HCT116 (cell line): ENCODE results near the gene IGFBP4. TPM values are rescaled to one million over a fixed set of nuclear protein-coding genes. Genes with fewer than 3 reads are reported as not detected.

Experiments used
- ATAC-seq: fragments of 200-7000 bp; cut with Tn5 transposase; 2 replicates; pipeline ENCODE4 v1.9.1; 2020; ENCODE audit warnings: mild to moderate bottlenecking, moderate library complexity
- BruUV-seq: library from RNA; stranded (reverse); fragments of 400-500 nt; replicated peaks from 2 replicates; lab custom pipeline; 2021; lab: Mats Ljungman, UMichigan
- CTCF ChIA-PET: fragments of 300-600 bp; sonication (Branson Sonifier 250); formaldehyde crosslinking; loops from one replicate; lab custom pipeline; 2021; ENCODE audit warnings: antibody characterized with exemption; lab: Charles Lee
- POLR2A ChIA-PET: fragments of 300-600, 350-600 bp; sonication (Branson Sonifier 250); formaldehyde crosslinking; loops from one replicate; lab custom pipeline; 2021; ENCODE audit warnings: antibody characterized with exemption; lab: Charles Lee
- RAD21 ChIA-PET, 2 experiments: fragments of 300-600 bp; sonication (Branson Sonifier 250); formaldehyde crosslinking; loops; one replicate each; lab custom pipeline; 2023; ENCODE audit warnings: low total read pairs in 2 of 2; ENCODE audit not compliant: uncharacterized antibody in 2 of 2, unreplicated experiment in 2 of 2, low non-redundant PET in 1 of 2; lab: Charles Lee
- DNase-seq: peaks from one replicate; pipeline ENCODE4 v3.0.0-alpha.2; 2010; ENCODE audit warnings: low read depth, low spot score
- H2AFZ ChIP-seq: fragments of 200-600 bp; shearing (Covaris generic), sonication (generic); 2 replicates; pipeline ENCODE4 v1.6.1; 2017; ENCODE audit warnings: low read depth, mixed run types, mixed read lengths, antibody characterized with exemption, low read length; ENCODE audit not compliant: poor library complexity, severe bottlenecking
- H3K27ac ChIP-seq: 2 replicates; pipeline ENCODE4 v1.5.1; 2012; ENCODE audit warnings: low read depth, low read length
- H3K27me3 ChIP-seq: fragments of 200-600 bp; sonication (generic); 2 replicates; pipeline ENCODE4 v1.6.1; 2016; ENCODE audit warnings: mixed run types, low read length, mixed read lengths; ENCODE audit not compliant: insufficient read depth
- H3K36me3 ChIP-seq, 2 experiments: fragments of 200-500 bp in 1 of 2; fragments of 200-600 bp in 1 of 2; sonication (Bioruptor generic) in 1 of 2; sonication (generic) in 1 of 2; 2 replicates each; pipeline versions ENCODE4 v1.5.1 to v1.6.1; 2014 to 2016; ENCODE audit warnings: low read length in 2 of 2, inconsistent platforms in 1 of 2, mixed read lengths in 1 of 2, mixed run types in 1 of 2; ENCODE audit not compliant: insufficient read depth in 2 of 2, control insufficient read depth in 1 of 2
- H3K4me1 ChIP-seq, 2 experiments: fragments of 200-600 bp in 1 of 2; sonication (generic) in 1 of 2; 2 replicates each; pipeline versions ENCODE4 v1.5.1 to v1.6.1; 2012 to 2017; ENCODE audit warnings: low read length in 2 of 2, inconsistent platforms in 1 of 2, mild to moderate bottlenecking in 1 of 2, mixed read lengths in 1 of 2, mixed run types in 1 of 2, moderate library complexity in 1 of 2; ENCODE audit not compliant: insufficient read depth in 2 of 2, control insufficient read depth in 1 of 2
- H3K4me2 ChIP-seq: fragments of 200-600 bp; sonication (generic); 2 replicates; pipeline ENCODE4 v1.6.1; 2017; ENCODE audit warnings: mixed run types, low read length, mixed read lengths
- H3K4me3 ChIP-seq, 2 experiments: fragments of 200-600 bp in 1 of 2; sonication (generic) in 1 of 2; replicated peaks in 1 of 2; 2 replicates each; pipeline ENCODE4 v1.5.1; 2011 to 2016; ENCODE audit warnings: low read length in 2 of 2, control low read depth in 1 of 2, low read depth in 1 of 2, mild to moderate bottlenecking in 1 of 2, mixed read lengths in 1 of 2, mixed run types in 1 of 2
- H3K79me2 ChIP-seq: fragments of 200-600 bp; sonication (generic); 2 replicates; pipeline ENCODE4 v1.6.1; 2017; ENCODE audit warnings: mild to moderate bottlenecking, mixed run types, low read length, moderate library complexity, mixed read lengths; ENCODE audit not compliant: insufficient read depth
- H3K9ac ChIP-seq: fragments of 200-600 bp; sonication (generic); 2 replicates; pipeline ENCODE4 v1.6.1; 2016; ENCODE audit warnings: low read length, mixed read lengths
- H3K9me2 ChIP-seq: fragments of 200-600 bp; sonication (generic), shearing (Covaris generic); 2 replicates; pipeline ENCODE4 v1.6.1; 2017; ENCODE audit warnings: mixed run types, mild to moderate bottlenecking, moderate library complexity; ENCODE audit not compliant: insufficient read depth
- H3K9me3 ChIP-seq, 2 experiments: fragments of 200-500 bp in 1 of 2; fragments of 200-600 bp in 1 of 2; sonication (Bioruptor generic) in 1 of 2; sonication (generic) in 1 of 2; 2 replicates each; pipeline ENCODE4 v1.6.1; 2014 to 2017; ENCODE audit warnings: low read length in 2 of 2, mixed read lengths in 2 of 2, inconsistent platforms in 1 of 2, low read depth in 1 of 2, mild to moderate bottlenecking in 1 of 2, mixed run types in 1 of 2, moderate library complexity in 1 of 2; ENCODE audit not compliant: control insufficient read depth in 1 of 2, insufficient read depth in 1 of 2
- H4K20me1 ChIP-seq: fragments of 200-600 bp; sonication (generic), shearing (Covaris generic); 2 replicates; pipeline ENCODE4 v1.6.1; 2017; ENCODE audit warnings: mixed run types, mild to moderate bottlenecking, moderate library complexity; ENCODE audit not compliant: insufficient read depth
- EZH2 ChIP-seq: fragments of 200-600 bp; sonication (generic); IDR thresholded peaks from 2 replicates; pipeline ENCODE4 v1.6.1; 2017; ENCODE audit warnings: antibody characterized with exemption, mixed run types
- FOSL1 ChIP-seq: IDR thresholded peaks from 2 replicates; pipeline ENCODE4 v1.6.1; 2012; ENCODE audit warnings: low read depth
- MAX ChIP-seq: IDR thresholded peaks from 2 replicates; pipeline ENCODE4 v1.6.1; 2012
- POLR2A ChIP-seq: IDR thresholded peaks from 2 replicates; pipeline ENCODE4 v1.7.0; 2011; ENCODE audit warnings: borderline replicate concordance; ENCODE audit not compliant: insufficient read depth, insufficient read length; ENCODE audit errors: extremely low read depth
- REST ChIP-seq: IDR thresholded peaks from 2 replicates; pipeline ENCODE4 v1.6.1; 2012; ENCODE audit warnings: low read depth
- SP1 ChIP-seq: IDR thresholded peaks from 2 replicates; pipeline ENCODE4 v1.6.1; 2012; ENCODE audit warnings: low read depth
- SRF ChIP-seq: IDR thresholded peaks from 2 replicates; pipeline ENCODE4 v1.6.1; 2012; ENCODE audit warnings: low read depth
- TCF7L2 ChIP-seq: IDR thresholded peaks from 2 replicates; pipeline ENCODE4 v1.7.0; 2011; ENCODE audit warnings: borderline replicate concordance, inconsistent platforms; ENCODE audit not compliant: insufficient read depth, insufficient read length; ENCODE audit errors: extremely low read depth
- ZFX ChIP-seq: fragments of 450-650 bp; IDR thresholded peaks from 2 replicates; pipeline ENCODE4 v1.6.1; 2017
- ZNF274 ChIP-seq: fragments of 200-500 bp; sonication (Bioruptor generic); IDR thresholded peaks from 2 replicates; pipeline ENCODE4 v1.6.1; 2014; ENCODE audit warnings: mild to moderate bottlenecking, low read depth, low read length, inconsistent platforms
- intact Hi-C: fragments of 100-400 bp; cut with micrococcal nuclease; formaldehyde crosslinking; loops from 2 replicates; pipeline ENCODE4 v1.10.0; 2022
- total RNA-seq: library from RNA; stranded (reverse); gene quantifications from one replicate; pipeline ENCODE4 v1.2.1, GENCODE V29; 2021; ENCODE audit not compliant: unreplicated experiment
- TF ChIP-seq, protein P1 (sequence below): IDR thresholded peaks from 2 replicates; pipeline ENCODE4 v1.6.1; 2011; ENCODE audit warnings: mild to moderate bottlenecking, low read length, moderate library complexity; ENCODE audit not compliant: insufficient replicate concordance; ENCODE audit errors: extremely low read depth
- TF ChIP-seq, protein P2 (sequence below): IDR thresholded peaks from 2 replicates; pipeline ENCODE4 v1.6.1; 2012

IGFBP4 gene
- total RNA-seq, 1 experiment from 2014 or later = 2.0 TPM

- Histone ChIP-seq H3K9me3 (no peaks in the 10 kb centered on the region), H3K4me2 (peak overlapping the region; percentile 72; the same call in 1 of the 2 replicates), H3K79me2 (no peaks in the 10 kb centered on the region), H3K27ac (no peak overlapping the region), H3K36me3 (peaks cover 3 to 13% of the 10 kb centered on the region in 2 experiments; a peak in 3 of 4 replicates), H3K4me1 (peaks cover 72 to 91% of the 10 kb centered on the region in 2 experiments), H3K27me3 (no peaks in the 10 kb centered on the region), H4K20me1 (no peaks in the 10 kb centered on the region), H3K9ac (no peak overlapping the region), H3K9me2 (no peaks in the 10 kb centered on the region), H3K4me3 (no peak overlapping the region)
- DNase-seq (no peak), ATAC-seq (no peak)
- BruUV-seq = no TSS peak
- intact Hi-C loops = no loop called here
- POLR2A ChIA-PET = no interaction called here
- CTCF ChIA-PET = interaction anchor here (0.6 to 1.8 kb wide), 3 partner anchors 9 to 78 kb away, joined by 4 read pairs; no protein-coding TSS in a partner anchor
- RAD21 ChIA-PET = no interaction called here
- no peak for TF ChIP-seq ZNF274
- no peak for TF ChIP-seq FOSL1
- no peak for TF ChIP-seq ZFX
- TF ChIP-seq REST = no peak
- no peak for TF ChIP-seq EZH2
- TF ChIP-seq, protein P1, sequence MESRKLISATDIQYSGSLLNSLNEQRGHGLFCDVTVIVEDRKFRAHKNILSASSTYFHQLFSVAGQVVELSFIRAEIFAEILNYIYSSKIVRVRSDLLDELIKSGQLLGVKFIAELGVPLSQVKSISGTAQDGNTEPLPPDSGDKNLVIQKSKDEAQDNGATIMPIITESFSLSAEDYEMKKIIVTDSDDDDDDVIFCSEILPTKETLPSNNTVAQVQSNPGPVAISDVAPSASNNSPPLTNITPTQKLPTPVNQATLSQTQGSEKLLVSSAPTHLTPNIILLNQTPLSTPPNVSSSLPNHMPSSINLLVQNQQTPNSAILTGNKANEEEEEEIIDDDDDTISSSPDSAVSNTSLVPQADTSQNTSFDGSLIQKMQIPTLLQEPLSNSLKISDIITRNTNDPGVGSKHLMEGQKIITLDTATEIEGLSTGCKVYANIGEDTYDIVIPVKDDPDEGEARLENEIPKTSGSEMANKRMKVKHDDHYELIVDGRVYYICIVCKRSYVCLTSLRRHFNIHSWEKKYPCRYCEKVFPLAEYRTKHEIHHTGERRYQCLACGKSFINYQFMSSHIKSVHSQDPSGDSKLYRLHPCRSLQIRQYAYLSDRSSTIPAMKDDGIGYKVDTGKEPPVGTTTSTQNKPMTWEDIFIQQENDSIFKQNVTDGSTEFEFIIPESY = no peak
- no peak for TF ChIP-seq POLR2A
- no peak for TF ChIP-seq TCF7L2
- no peak for TF ChIP-seq SRF
- TF ChIP-seq, protein P2, sequence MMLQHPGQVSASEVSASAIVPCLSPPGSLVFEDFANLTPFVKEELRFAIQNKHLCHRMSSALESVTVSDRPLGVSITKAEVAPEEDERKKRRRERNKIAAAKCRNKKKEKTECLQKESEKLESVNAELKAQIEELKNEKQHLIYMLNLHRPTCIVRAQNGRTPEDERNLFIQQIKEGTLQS = no peak
- TF ChIP-seq SP1 = no peak
- no peak for TF ChIP-seq MAX
- TF ChIP-seq, all 23 proteins: peak for 0
- no peak overlapping the region for H2AFZ ChIP-seq
Observed at GRCh38 chr17:40484973-40485530, 41.8 kb downstream of the IGFBP4 start.
